SU-DHL-6 (cell line): ENCODE measurements around the gene TTBK1.

Experiments used
- H2AFZ ChIP-seq: fragments of 200-600 bp; sonication (generic); 2 replicates; pipeline ENCODE4 v1.6.1; 2014; ENCODE audit warnings: low read depth, mild to moderate bottlenecking, moderate library complexity, mixed read lengths, antibody characterized with exemption, low read length; ENCODE audit not compliant: severe bottlenecking
- H3F3A ChIP-seq: fragments of 200-600 bp; shearing (Covaris generic); 2 replicates; pipeline ENCODE4 v1.6.0; 2016; ENCODE audit warnings: antibody characterized with exemption, mild to moderate bottlenecking; ENCODE audit not compliant: insufficient read depth
- H3K27ac ChIP-seq: fragments of 200-600 bp; sonication (generic); 2 replicates; pipeline ENCODE4 v1.5.1; 2016; ENCODE audit warnings: low read depth, mild to moderate bottlenecking, low read length, moderate library complexity, mixed read lengths
- H3K27me3 ChIP-seq: fragments of 200-600 bp; sonication (generic), shearing (Covaris generic); 2 replicates; pipeline ENCODE4 v1.6.0; 2014; ENCODE audit warnings: mild to moderate bottlenecking, low read length
- H3K36me3 ChIP-seq: fragments of 200-600 bp; sonication (generic); 2 replicates; pipeline ENCODE4 v1.6.1; 2014; ENCODE audit warnings: mild to moderate bottlenecking, low read length, mixed read lengths
- H3K4me2 ChIP-seq: fragments of 300-600, 200-600 bp; shearing (Covaris generic), sonication (generic); 2 replicates; pipeline ENCODE4 v1.6.0; 2014; ENCODE audit warnings: low read length, low read depth, mild to moderate bottlenecking; ENCODE audit not compliant: poor library complexity, severe bottlenecking
- H3K4me3 ChIP-seq: fragments of 200-600 bp; sonication (generic); 2 replicates; pipeline ENCODE4 v1.5.1; 2014; ENCODE audit warnings: antibody characterized with exemption, low read length, mild to moderate bottlenecking, mixed read lengths; ENCODE audit not compliant: insufficient read depth, poor library complexity, severe bottlenecking
- H3K79me2 ChIP-seq: fragments of 200-600 bp; sonication (generic); 2 replicates; pipeline ENCODE4 v1.6.1; 2014; ENCODE audit warnings: mild to moderate bottlenecking, low read length, moderate library complexity; ENCODE audit not compliant: insufficient read depth
- H3K9ac ChIP-seq: fragments of 200-600 bp; sonication (generic); 2 replicates; pipeline ENCODE4 v1.7.0; 2014; ENCODE audit warnings: mild to moderate bottlenecking, low read length
- H3K9me2 ChIP-seq: fragments of 200-600 bp; sonication (generic); replicated peaks from 2 replicates; pipeline ENCODE4 v1.6.1; 2014; ENCODE audit warnings: low read length; ENCODE audit not compliant: insufficient read depth
- H3K9me3 ChIP-seq: fragments of 200-600 bp; sonication (generic); 2 replicates; pipeline ENCODE4 v1.6.1; 2014; ENCODE audit warnings: low read length, mixed read lengths; ENCODE audit not compliant: insufficient read depth
- H4K20me1 ChIP-seq: fragments of 200-600 bp; sonication (generic); 2 replicates; pipeline ENCODE4 v1.6.1; 2014; ENCODE audit warnings: low read depth, mild to moderate bottlenecking, antibody characterized with exemption, low read length, moderate library complexity, mixed read lengths
- EZH2phosphoT487 ChIP-seq: fragments of 200-600 bp; sonication (generic), shearing (Covaris generic); conservative IDR thresholded peaks from 2 replicates; pipeline ENCODE4 v1.6.1; 2018; ENCODE audit warnings: mild to moderate bottlenecking, antibody characterized with exemption, low read length, moderate library complexity, mixed read lengths
- TF ChIP-seq, protein P1 (sequence below): fragments of 200-600 bp; sonication (generic); IDR thresholded peaks from one replicate; pipeline ENCODE4 v1.5.1; 2017; ENCODE audit warnings: antibody characterized with exemption, mild to moderate bottlenecking, low read length, moderate library complexity; ENCODE audit not compliant: insufficient read depth, poor library complexity, severe bottlenecking

Gene TTBK1

GRCh38 chr6:43284991-43285781, 41.9 kb downstream of the TTBK1 start:
- no peaks in the 10 kb centered on the region for H3K79me2 ChIP-seq
- no peaks in the 10 kb centered on the region for H4K20me1 ChIP-seq
- no peaks in the 10 kb centered on the region for H3K36me3 ChIP-seq
- H3F3A ChIP-seq, result no peaks in the 10 kb centered on the region
- TF ChIP-seq, protein P1, sequence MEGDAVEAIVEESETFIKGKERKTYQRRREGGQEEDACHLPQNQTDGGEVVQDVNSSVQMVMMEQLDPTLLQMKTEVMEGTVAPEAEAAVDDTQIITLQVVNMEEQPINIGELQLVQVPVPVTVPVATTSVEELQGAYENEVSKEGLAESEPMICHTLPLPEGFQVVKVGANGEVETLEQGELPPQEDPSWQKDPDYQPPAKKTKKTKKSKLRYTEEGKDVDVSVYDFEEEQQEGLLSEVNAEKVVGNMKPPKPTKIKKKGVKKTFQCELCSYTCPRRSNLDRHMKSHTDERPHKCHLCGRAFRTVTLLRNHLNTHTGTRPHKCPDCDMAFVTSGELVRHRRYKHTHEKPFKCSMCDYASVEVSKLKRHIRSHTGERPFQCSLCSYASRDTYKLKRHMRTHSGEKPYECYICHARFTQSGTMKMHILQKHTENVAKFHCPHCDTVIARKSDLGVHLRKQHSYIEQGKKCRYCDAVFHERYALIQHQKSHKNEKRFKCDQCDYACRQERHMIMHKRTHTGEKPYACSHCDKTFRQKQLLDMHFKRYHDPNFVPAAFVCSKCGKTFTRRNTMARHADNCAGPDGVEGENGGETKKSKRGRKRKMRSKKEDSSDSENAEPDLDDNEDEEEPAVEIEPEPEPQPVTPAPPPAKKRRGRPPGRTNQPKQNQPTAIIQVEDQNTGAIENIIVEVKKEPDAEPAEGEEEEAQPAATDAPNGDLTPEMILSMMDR, result no peak
- TF ChIP-seq EZH2phosphoT487, result no peak
- H3K4me2 ChIP-seq, result no peak overlapping the region
- no peak overlapping the region for H3K27ac ChIP-seq
- no peaks in the 10 kb centered on the region for H3K27me3 ChIP-seq
- H3K4me3 ChIP-seq, result no peak overlapping the region
- H3K9me3 ChIP-seq, result no peaks in the 10 kb centered on the region
- H3K9ac ChIP-seq, result no peak overlapping the region
- H3K9me2 ChIP-seq, result no peaks in the 10 kb centered on the region
- no peak overlapping the region for H2AFZ ChIP-seq

GRCh38 chr6:43285832-43286231, 42.6 kb downstream of the TTBK1 start:
- no peaks in the 10 kb centered on the region for H3K9me3 ChIP-seq
- no peak overlapping the region for H3K4me3 ChIP-seq
- no peaks in the 10 kb centered on the region for H3K36me3 ChIP-seq
- H3K9ac ChIP-seq, result no peak overlapping the region
- H3K27ac ChIP-seq, result no peak overlapping the region
- no peak overlapping the region for H3K4me2 ChIP-seq
- H2AFZ ChIP-seq, result no peak overlapping the region
- no peaks in the 10 kb centered on the region for H3K27me3 ChIP-seq
- H4K20me1 ChIP-seq, result no peaks in the 10 kb centered on the region
- no peaks in the 10 kb centered on the region for H3K79me2 ChIP-seq
- no peaks in the 10 kb centered on the region for H3K9me2 ChIP-seq
- H3F3A ChIP-seq, result no peaks in the 10 kb centered on the region
- TF ChIP-seq, protein P1, result no peak
- TF ChIP-seq EZH2phosphoT487, result no peak

DNA sequence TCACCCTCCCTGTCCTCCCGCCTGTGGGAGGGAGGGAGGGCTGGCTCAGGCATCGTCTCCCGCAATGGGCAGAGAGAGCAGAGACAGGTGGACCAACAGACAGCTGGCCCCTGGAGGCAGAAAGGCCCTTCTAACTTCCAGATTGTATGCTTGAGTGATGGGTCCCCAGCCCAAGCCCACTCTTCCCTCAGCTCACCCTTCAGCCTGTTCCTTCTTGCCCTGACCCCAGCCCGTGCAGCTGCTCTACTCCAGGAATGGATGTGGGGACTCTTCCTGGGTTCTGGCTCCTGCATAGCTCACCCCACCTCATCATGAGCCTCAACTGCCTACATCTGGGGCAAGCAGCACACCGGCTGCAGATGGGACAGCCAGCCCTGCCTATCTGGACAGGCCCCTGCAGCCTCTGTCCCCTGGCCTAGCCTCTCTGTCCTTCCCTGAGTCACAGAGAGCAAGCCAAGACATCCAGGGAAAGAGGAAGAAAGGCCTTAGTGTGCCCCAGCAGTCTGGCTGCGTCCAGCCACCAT, 43.2 kb downstream of the TTBK1 start:
- Histone ChIP-seq H3K36me3 (no peaks in the 10 kb centered on the region), H3K27ac (no peak overlapping the region), H2AFZ (no peak overlapping the region), H3F3A (no peaks in the 10 kb centered on the region), H3K27me3 (no peaks in the 10 kb centered on the region), H3K4me3 (no peak overlapping the region), H4K20me1 (no peaks in the 10 kb centered on the region), H3K9ac (no peak overlapping the region), H3K79me2 (no peaks in the 10 kb centered on the region), H3K9me3 (no peaks in the 10 kb centered on the region), H3K9me2 (no peaks in the 10 kb centered on the region), H3K4me2 (no peak overlapping the region)
- TF ChIP-seq EZH2phosphoT487, result no peak
- TF ChIP-seq, protein P1, result no peak
